Right renal pelvis (tissue), 4 donors: ENCODE data around the gene STAT2. TPM values are rescaled to one million over a fixed set of nuclear protein-coding genes. Genes with fewer than 3 reads are reported as not detected.

Experiments used
- DNase-seq, 4 donors: peaks; one replicate each; pipeline ENCODE4 v3.0.0-alpha.2; 2013; ENCODE audit warnings: low read depth in 4 of 4, low spot score in 3 of 4, missing footprints in 1 of 4
- polyA plus RNA-seq, 4 donors: library from polyadenylated mRNA; unstranded; fragments of 120-200 nt; gene quantifications; one replicate each; pipeline ENCODE4 v1.2.1, GENCODE V29; 2013; ENCODE audit not compliant: insufficient read length in 4 of 4

STAT2 gene
- polyA plus RNA-seq, 4 donors: 79.2 to 107 (median 85.1) TPM

DNA sequence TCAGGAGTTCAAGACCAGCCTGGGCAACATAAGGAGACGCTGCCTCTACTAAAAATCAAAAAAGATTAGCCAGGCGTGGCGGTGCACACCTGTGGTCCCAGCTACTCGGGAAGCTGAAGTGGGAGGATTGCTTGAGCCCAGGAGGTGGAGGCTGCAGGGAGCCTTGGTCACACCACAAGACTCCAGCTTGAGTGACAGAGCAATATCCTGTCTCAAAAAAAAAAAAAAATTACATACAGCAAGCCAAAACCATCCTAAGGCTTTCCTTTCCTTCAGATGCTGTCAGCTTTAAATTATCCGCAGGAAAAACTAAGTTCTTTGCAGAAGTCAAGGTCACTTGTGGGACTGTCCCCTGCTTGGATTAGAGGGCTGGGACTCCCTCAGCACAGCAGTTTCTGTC, 61.1 kb downstream of the STAT2 start:
- DNase-seq: no peak

DNA sequence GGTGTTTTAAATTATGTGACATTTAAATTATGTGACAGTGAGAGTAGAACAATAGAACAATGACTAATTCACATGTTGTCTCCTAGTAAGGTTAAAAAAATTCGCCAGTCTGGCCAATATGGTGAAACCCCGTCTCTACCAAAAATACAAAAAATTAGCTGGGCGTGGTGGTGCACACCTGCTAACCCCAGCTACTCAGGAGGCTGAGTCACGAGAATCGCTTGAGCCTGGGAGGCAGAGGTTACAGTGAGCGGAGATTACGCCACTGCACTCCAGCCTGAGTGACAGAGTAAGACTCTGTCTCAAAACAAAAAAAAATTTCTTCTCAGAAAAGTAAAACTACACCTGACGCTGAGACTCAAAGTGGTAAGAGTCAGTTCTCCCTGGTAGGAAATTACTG, 62.5 kb downstream of the STAT2 start:
- DNase-seq: no peak

DNA sequence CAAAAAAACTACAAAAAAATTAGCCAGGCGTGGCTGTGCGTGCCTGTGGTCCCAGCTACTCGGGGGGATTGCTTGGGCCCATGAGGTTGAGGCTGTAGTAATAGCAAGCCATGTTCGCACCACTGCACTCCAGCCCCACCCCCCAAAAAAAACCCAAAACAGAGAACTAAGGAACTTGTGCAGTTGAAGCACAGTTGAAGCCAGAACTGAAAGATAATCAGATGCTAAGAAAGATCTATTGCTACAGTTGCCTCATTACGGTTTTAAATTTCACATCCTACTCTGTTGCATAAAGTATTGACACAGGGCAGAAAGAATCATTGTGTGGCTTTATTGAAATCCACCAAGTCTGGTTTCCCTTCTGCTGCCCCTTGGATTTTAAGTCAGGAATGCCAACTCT, 63.6 kb downstream of the STAT2 start:
- DNase-seq: no peak

GRCh38 chr12:56293795-56294194, 66.1 kb downstream of the STAT2 start:
- no peak for DNase-seq

Other genes with a start within 250 kb of the STAT2 start
- 1,000 to 10,000 TPM; 4,780 to 5,144 (median 4,856) TPM for gene RPL41, start 243.5 kb downstream of the STAT2 start, polyA plus RNA-seq
- 1 to 10 TPM; 6.5 to 7.4 (median 7.2) TPM for gene ZC3H10, start 241.8 kb downstream of the STAT2 start, polyA plus RNA-seq
- gene ESYT1, start 231.8 kb downstream of the STAT2 start, polyA plus RNA-seq: 10 to 100 TPM; 71.0 to 84.0 (median 79.2) TPM
- 100 to 1,000 TPM; 157 to 173 (median 167) TPM for gene MYL6B, start 207.5 kb downstream of the STAT2 start, polyA plus RNA-seq
- 1,000 to 10,000 TPM; 1,704 to 1,897 (median 1,779) TPM for gene MYL6, start 201.7 kb downstream of the STAT2 start, polyA plus RNA-seq
- 100 to 1,000 TPM; 110 to 133 (median 130) TPM for gene SMARCC2, start 170.6 kb downstream of the STAT2 start, polyA plus RNA-seq
- gene RNF41, start 138.2 kb downstream of the STAT2 start, polyA plus RNA-seq: 10 to 100 TPM; 43.5 to 45.8 (median 44.0) TPM
- 10 to 100 TPM; 28.4 to 35.3 (median 31.8) TPM for gene NABP2, start 135.8 kb downstream of the STAT2 start, polyA plus RNA-seq
- 10 to 100 TPM; 46.7 to 76.7 (median 52.3) TPM for gene SLC39A5, start 130.1 kb downstream of the STAT2 start, polyA plus RNA-seq
- gene ANKRD52, start 101.7 kb downstream of the STAT2 start, polyA plus RNA-seq: 10 to 100 TPM; 28.2 to 32.0 (median 30.3) TPM
- gene COQ10A, start 93.2 kb downstream of the STAT2 start, polyA plus RNA-seq: 10 to 100 TPM; 15.2 to 17.7 (median 16.9) TPM
- gene CS, start 59.8 kb downstream of the STAT2 start, polyA plus RNA-seq: 100 to 1,000 TPM; 185 to 206 (median 202) TPM
- 100 to 1,000 TPM; 145 to 167 (median 153) TPM for gene CNPY2, start 44.1 kb downstream of the STAT2 start, polyA plus RNA-seq
- gene PAN2, start 26.1 kb downstream of the STAT2 start, polyA plus RNA-seq: 100 to 1,000 TPM in 1 of 4 donors, 10 to 100 TPM in 3; 79.4 to 101 (median 82.0) TPM
- gene IL23A, start 21.2 kb downstream of the STAT2 start, polyA plus RNA-seq: under 1 TPM; 0.49 to 1.00 (median 0.89) TPM
- under 1 TPM in 3 of 4 donors, not detected in 1; 0.06 to 0.18 (median 0.11) TPM for gene APOF, start 2.8 kb upstream of the STAT2 start, polyA plus RNA-seq
- 10 to 100 TPM; 33.6 to 38.4 (median 36.9) TPM for gene TIMELESS, start 89.3 kb upstream of the STAT2 start, polyA plus RNA-seq
- gene MIP, start 94.5 kb upstream of the STAT2 start, polyA plus RNA-seq: under 1 TPM in 2 of 4 donors, not detected in 2; 0.22 to 0.37 TPM
- gene SPRYD4, start 108.5 kb upstream of the STAT2 start, polyA plus RNA-seq: 1 to 10 TPM; 3.5 to 4.8 (median 4.3) TPM
- gene GLS2, start 128.1 kb upstream of the STAT2 start, polyA plus RNA-seq: 1 to 10 TPM in 2 of 4 donors, under 1 TPM in 2; 0.78 to 1.6 (median 1.0) TPM
- gene RBMS2, start 161.7 kb upstream of the STAT2 start, polyA plus RNA-seq: 10 to 100 TPM; 36.2 to 50.5 (median 42.6) TPM